ENCODE results near the gene RBMS3.

Gene RBMS3

GRCh38 chr3:29708884-29709283 is 428.0 kb downstream of the RBMS3 start:
- H3K9me3 Mint-ChIP-seq, result no peaks in the 10 kb centered on the region
- no peaks in the 10 kb centered on the region for H3K4me1 Mint-ChIP-seq (ENCODE audit: low read depth)
- no peaks in the 10 kb centered on the region for H3K27me3 Mint-ChIP-seq (ENCODE audit: low read depth)
- no peak overlapping the region for H3K4me3 Mint-ChIP-seq
- no peaks in the 10 kb centered on the region for H3K36me3 Mint-ChIP-seq (ENCODE audit: low read depth)
- H3K27ac Mint-ChIP-seq, result no peak overlapping the region

- no peak overlapping the region for H3K4me3 Mint-ChIP-seq
- H3K36me3 Mint-ChIP-seq (ENCODE audit: low read depth), result no peaks in the 10 kb centered on the region
- H3K9me3 Mint-ChIP-seq, result no peaks in the 10 kb centered on the region
- no peaks in the 10 kb centered on the region for H3K4me1 Mint-ChIP-seq (ENCODE audit: low read depth)
- H3K27me3 Mint-ChIP-seq (ENCODE audit: low read depth), result no peaks in the 10 kb centered on the region
- H3K27ac Mint-ChIP-seq, result no peak overlapping the region
Observed at GRCh38 chr3:29711255-29711771, 430.4 kb downstream of the RBMS3 start.

GRCh38 chr3:29716213-29716612 is 435.3 kb downstream of the RBMS3 start:
- H3K4me1 Mint-ChIP-seq (ENCODE audit: low read depth), result no peaks in the 10 kb centered on the region
- no peak overlapping the region for H3K27ac Mint-ChIP-seq
- no peaks in the 10 kb centered on the region for H3K9me3 Mint-ChIP-seq
- no peak overlapping the region for H3K4me3 Mint-ChIP-seq
- no peaks in the 10 kb centered on the region for H3K36me3 Mint-ChIP-seq (ENCODE audit: low read depth)
- H3K27me3 Mint-ChIP-seq (ENCODE audit: low read depth), result no peaks in the 10 kb centered on the region

- no peaks in the 10 kb centered on the region for H3K36me3 Mint-ChIP-seq (ENCODE audit: low read depth)
- no peak overlapping the region for H3K4me3 Mint-ChIP-seq
- no peak overlapping the region for H3K27ac Mint-ChIP-seq
Observed at GRCh38 chr3:29718661-29719065, 437.8 kb downstream of the RBMS3 start.

GRCh38 chr3:29720665-29721064 is 439.8 kb downstream of the RBMS3 start:
- H3K27ac Mint-ChIP-seq, result no peak overlapping the region
- H3K36me3 Mint-ChIP-seq (ENCODE audit: low read depth), result no peaks in the 10 kb centered on the region
- no peak overlapping the region for H3K4me3 Mint-ChIP-seq

More at GRCh38 chr3:29718661-29719065, 437.8 kb downstream of the RBMS3 start:
- Mint-ChIP-seq H3K27me3 (ENCODE audit: low read depth) (no peaks in the 10 kb centered on the region), H3K4me1 (ENCODE audit: low read depth) (no peaks in the 10 kb centered on the region), H3K9me3 (no peaks in the 10 kb centered on the region)

GRCh38 chr3:29721789-29722188 is 440.9 kb downstream of the RBMS3 start:
- Mint-ChIP-seq H3K9me3 (no peaks in the 10 kb centered on the region), H3K27me3 (ENCODE audit: low read depth) (no peaks in the 10 kb centered on the region), H3K36me3 (ENCODE audit: low read depth) (no peaks in the 10 kb centered on the region), H3K27ac (no peak overlapping the region), H3K4me1 (ENCODE audit: low read depth) (no peaks in the 10 kb centered on the region), H3K4me3 (no peak overlapping the region)

More at GRCh38 chr3:29720665-29721064, 439.8 kb downstream of the RBMS3 start:
- no peaks in the 10 kb centered on the region for H3K4me1 Mint-ChIP-seq (ENCODE audit: low read depth)
- H3K9me3 Mint-ChIP-seq, result no peaks in the 10 kb centered on the region
- no peaks in the 10 kb centered on the region for H3K27me3 Mint-ChIP-seq (ENCODE audit: low read depth)

- Mint-ChIP-seq H3K4me3 (no peak overlapping the region), H3K9me3 (no peaks in the 10 kb centered on the region), H3K36me3 (ENCODE audit: low read depth) (no peaks in the 10 kb centered on the region), H3K27ac (no peak overlapping the region), H3K27me3 (ENCODE audit: low read depth) (no peaks in the 10 kb centered on the region), H3K4me1 (ENCODE audit: low read depth) (no peaks in the 10 kb centered on the region)
Observed at GRCh38 chr3:29731050-29731449, 450.2 kb downstream of the RBMS3 start.

GRCh38 chr3:29741231-29741630 is 460.4 kb downstream of the RBMS3 start:
- Mint-ChIP-seq H3K4me1 (ENCODE audit: low read depth) (no peaks in the 10 kb centered on the region), H3K27ac (no peak overlapping the region)

GRCh38 chr3:29745232-29745870 is 464.5 kb downstream of the RBMS3 start:
- no peak overlapping the region for H3K27ac Mint-ChIP-seq
- peaks cover 13% of the 10 kb centered on the region for H3K27me3 Mint-ChIP-seq (ENCODE audit: low read depth)
- H3K4me1 Mint-ChIP-seq (ENCODE audit: low read depth), result peaks cover 2% of the 10 kb centered on the region
- no peak overlapping the region for H3K4me3 Mint-ChIP-seq
- no peaks in the 10 kb centered on the region for H3K9me3 Mint-ChIP-seq
- H3K36me3 Mint-ChIP-seq (ENCODE audit: low read depth), result no peaks in the 10 kb centered on the region

More at GRCh38 chr3:29741231-29741630, 460.4 kb downstream of the RBMS3 start:
- Mint-ChIP-seq H3K27me3 (ENCODE audit: low read depth) (peaks cover 7% of the 10 kb centered on the region), H3K36me3 (ENCODE audit: low read depth) (no peaks in the 10 kb centered on the region), H3K4me3 (no peak overlapping the region), H3K9me3 (no peaks in the 10 kb centered on the region)

GRCh38 chr3:29746163-29746760 is 465.4 kb downstream of the RBMS3 start:
- Mint-ChIP-seq H3K9me3 (no peaks in the 10 kb centered on the region), H3K27me3 (ENCODE audit: low read depth) (peaks cover 13% of the 10 kb centered on the region), H3K27ac (no peak overlapping the region), H3K4me1 (ENCODE audit: low read depth) (peaks cover 2% of the 10 kb centered on the region), H3K36me3 (ENCODE audit: low read depth) (no peaks in the 10 kb centered on the region), H3K4me3 (no peak overlapping the region)

- peaks cover 8% of the 10 kb centered on the region for H3K27me3 Mint-ChIP-seq (ENCODE audit: low read depth)
- H3K4me1 Mint-ChIP-seq (ENCODE audit: low read depth), result peaks cover 2% of the 10 kb centered on the region
- no peak overlapping the region for H3K4me3 Mint-ChIP-seq
- no peak overlapping the region for H3K27ac Mint-ChIP-seq
- H3K36me3 Mint-ChIP-seq (ENCODE audit: low read depth), result no peaks in the 10 kb centered on the region
- H3K9me3 Mint-ChIP-seq, result no peaks in the 10 kb centered on the region
Observed at GRCh38 chr3:29747991-29748390, 467.1 kb downstream of the RBMS3 start.

GRCh38 chr3:29751647-29752314 is 470.9 kb downstream of the RBMS3 start:
- no peaks in the 10 kb centered on the region for H3K4me1 Mint-ChIP-seq (ENCODE audit: low read depth)
- peaks cover 6% of the 10 kb centered on the region for H3K27me3 Mint-ChIP-seq (ENCODE audit: low read depth)

GRCh38 chr3:29754346-29754745 is 473.5 kb downstream of the RBMS3 start:
- Mint-ChIP-seq H3K9me3 (no peaks in the 10 kb centered on the region), H3K4me1 (ENCODE audit: low read depth) (no peaks in the 10 kb centered on the region), H3K27ac (no peak overlapping the region), H3K27me3 (ENCODE audit: low read depth) (no peaks in the 10 kb centered on the region), H3K36me3 (ENCODE audit: low read depth) (no peaks in the 10 kb centered on the region), H3K4me3 (no peak overlapping the region)

More at GRCh38 chr3:29751647-29752314, 470.9 kb downstream of the RBMS3 start:
- no peaks in the 10 kb centered on the region for H3K9me3 Mint-ChIP-seq
- H3K27ac Mint-ChIP-seq, result no peak overlapping the region
- H3K4me3 Mint-ChIP-seq, result no peak overlapping the region
- H3K36me3 Mint-ChIP-seq (ENCODE audit: low read depth), result no peaks in the 10 kb centered on the region

GRCh38 chr3:29755416-29755815 is 474.5 kb downstream of the RBMS3 start:
- Mint-ChIP-seq H3K27ac (no peak overlapping the region), H3K4me1 (ENCODE audit: low read depth) (no peaks in the 10 kb centered on the region), H3K27me3 (ENCODE audit: low read depth) (no peaks in the 10 kb centered on the region), H3K4me3 (no peak overlapping the region), H3K9me3 (no peaks in the 10 kb centered on the region), H3K36me3 (ENCODE audit: low read depth) (no peaks in the 10 kb centered on the region)

All from T-helper 1 cell treated with Interleukin-12 subunit alpha and Interleukin-12 subunit beta and Interleukin-4 antibody, amounts not matched to agents 30 μg/mL and 1 μg/mL, for 36 hours (primary cell).